NCI-H510A (cell line): ENCODE results near the gene YRDC.
"Not testable (repeated sequence)": the region's sequence is repeated elsewhere in the genome, so short reads cannot be mapped to it uniquely, and the experiment has no call there.

ENCODE experiments used
- DNase-seq: peaks from one replicate; lab custom pipeline; 2025; lab: John Stamatoyannopoulos, UW

Gene YRDC

GRCh38 chr1:37821481-37821880 lies 13.5 kb upstream of the YRDC start:
- no peak for DNase-seq

- DNase-seq = peak; percentile 50
Measured at GRCh38 chr1:37817481-37817880, 9.5 kb upstream of the YRDC start.

GRCh38 chr1:37814252-37814651 lies 6.2 kb upstream of the YRDC start:
- DNase-seq = no peak

- DNase-seq = no peak
Measured at GRCh38 chr1:37813529-37814145, 5.6 kb upstream of the YRDC start.

GRCh38 chr1:37811027-37811655 lies 3.1 kb upstream of the YRDC start:
- peak; percentile 100 for DNase-seq

- DNase-seq = no peak
Measured at GRCh38 chr1:37809942-37810341, 1.9 kb upstream of the YRDC start.

- DNase-seq = peak; percentile 100
Measured at GRCh38 chr1:37808369-37809319, 636 bp upstream of the YRDC start.

- DNase-seq = no peak
Measured at GRCh38 chr1:37807220-37807554, 821 bp downstream of the YRDC start.

- DNase-seq = no peak
Measured at GRCh38 chr1:37802439-37802838, 5.6 kb downstream of the YRDC start.

GRCh38 chr1:37797750-37798345 lies 10.2 kb downstream of the YRDC start:
- no peak for DNase-seq

GRCh38 chr1:37795340-37796125 lies 12.5 kb downstream of the YRDC start:
- DNase-seq = peak; percentile 95

- peak; percentile 91 for DNase-seq
Measured at GRCh38 chr1:37794372-37795339, 13.4 kb downstream of the YRDC start.

GRCh38 chr1:37793773-37794371 lies 14.1 kb downstream of the YRDC start, which contains the start of gene MANEAL:
TSS of gene MANEAL (plus strand) at chr1:37793847. CDS start at chr1:37794183, 336 bp downstream.
- DNase-seq = peak; percentile 99

- DNase-seq = peak; percentile 83
Measured at GRCh38 chr1:37792943-37793686, 14.9 kb downstream of the YRDC start.

- DNase-seq = no peak
Measured at GRCh38 chr1:37782491-37782890, 25.5 kb downstream of the YRDC start.

- DNase-seq = no peak
Measured at GRCh38 chr1:37778654-37779053, 29.4 kb downstream of the YRDC start.

GRCh38 chr1:37776946-37777516 lies 31.0 kb downstream of the YRDC start:
- DNase-seq = no peak

- DNase-seq = not testable (repeated sequence)
Measured at GRCh38 chr1:37771440-37771839, 36.6 kb downstream of the YRDC start.

- DNase-seq = no peak
Measured at GRCh38 chr1:37767488-37767887, 40.5 kb downstream of the YRDC start.
